ENCODE measurements around the gene ERBB3. TPM values are rescaled to one million over a fixed set of nuclear protein-coding genes. Genes with fewer than 3 reads are reported as not detected.

ERBB3 gene
- total RNA-seq, 1 donor from 2014 or later: 3.8 TPM

DNA sequence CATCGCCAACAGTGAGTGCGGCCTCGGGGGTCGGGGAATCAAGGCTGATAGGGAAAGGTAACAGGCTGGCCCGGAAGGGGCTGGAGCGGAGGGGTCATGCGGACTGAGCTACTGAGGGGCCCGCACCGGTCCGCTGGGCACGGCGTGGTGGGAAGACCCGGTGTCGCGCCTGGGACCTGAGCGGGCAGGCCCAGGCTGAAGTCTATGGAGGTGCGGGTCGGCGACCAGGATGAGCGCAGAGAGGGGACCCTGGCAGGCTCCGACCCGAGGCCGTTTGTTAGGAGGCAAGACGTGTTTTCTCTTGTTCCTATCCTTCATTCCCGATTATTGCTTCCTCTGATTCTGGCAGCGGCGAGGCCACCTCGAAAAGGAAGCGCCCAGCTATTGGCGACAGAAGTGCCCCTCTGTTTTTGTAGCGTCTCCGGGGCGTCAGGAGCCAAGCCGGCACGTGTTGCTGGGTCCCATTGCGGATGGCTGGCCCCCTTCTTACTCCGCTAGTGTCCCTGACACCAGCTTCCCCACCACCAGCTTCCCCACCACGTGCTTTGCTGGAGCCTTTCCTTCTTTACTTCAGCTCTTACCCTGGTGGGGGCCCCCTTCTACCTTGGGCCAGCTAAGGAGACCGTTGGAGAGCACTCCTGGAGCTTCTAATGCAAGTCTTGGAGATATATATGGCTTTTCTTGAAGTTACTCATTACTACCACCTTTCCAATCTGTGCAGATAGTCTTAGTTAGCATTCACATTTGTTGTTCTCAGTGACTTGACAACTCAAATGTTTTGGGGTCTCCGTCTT lies 25.0 kb downstream of the ERBB3 start:
- peak overlapping the region; percentile 99 for H3K4me3 Mint-ChIP-seq (ENCODE audit: unreplicated experiment)
- peak overlapping the region; percentile 95 for H3K27ac Mint-ChIP-seq (ENCODE audit: unreplicated experiment)
- H3K9ac ChIP-seq (ENCODE audit: low read length): peak overlapping the region; percentile 99
- H3K4me1 ChIP-seq (ENCODE audit: insufficient read depth, low read length): no peaks in the 10 kb centered on the region
- peaks cover 20% of the 10 kb centered on the region for H4K20me1 ChIP-seq (ENCODE audit: insufficient read depth, low read length)
- no peaks in the 10 kb centered on the region for H3K27me3 Mint-ChIP-seq (ENCODE audit: low read depth, unreplicated experiment)
- H2AFZ ChIP-seq (ENCODE audit: low read depth, low read length): peak overlapping the region; percentile 92
- H3K27me3 ChIP-seq (ENCODE audit: insufficient read depth, low read length): no peaks in the 10 kb centered on the region
- peaks cover 12% of the 10 kb centered on the region for H3K4me1 Mint-ChIP-seq (ENCODE audit: low read depth, unreplicated experiment)
- peaks cover 43% of the 10 kb centered on the region for H3K79me2 ChIP-seq (ENCODE audit: insufficient read depth, low read length)
- DNase-seq (ENCODE audit: low read depth) (no peak), FAIRE-seq (no peak)
- H3K9me3 ChIP-seq (ENCODE audit: insufficient read depth, low read depth, low read length): no peaks in the 10 kb centered on the region
- H3K4me3 ChIP-seq (ENCODE audit: insufficient read depth, low read depth, low read length): peak overlapping the region; percentile 90
- peaks cover 10% of the 10 kb centered on the region for H3K36me3 Mint-ChIP-seq (ENCODE audit: low read depth, unreplicated experiment)
- H3K27ac ChIP-seq (ENCODE audit: low read depth, low read length): peak overlapping the region; percentile 85
- no peaks in the 10 kb centered on the region for H3K9me3 Mint-ChIP-seq (ENCODE audit: unreplicated experiment)
- TF ChIP-seq, protein P1, sequence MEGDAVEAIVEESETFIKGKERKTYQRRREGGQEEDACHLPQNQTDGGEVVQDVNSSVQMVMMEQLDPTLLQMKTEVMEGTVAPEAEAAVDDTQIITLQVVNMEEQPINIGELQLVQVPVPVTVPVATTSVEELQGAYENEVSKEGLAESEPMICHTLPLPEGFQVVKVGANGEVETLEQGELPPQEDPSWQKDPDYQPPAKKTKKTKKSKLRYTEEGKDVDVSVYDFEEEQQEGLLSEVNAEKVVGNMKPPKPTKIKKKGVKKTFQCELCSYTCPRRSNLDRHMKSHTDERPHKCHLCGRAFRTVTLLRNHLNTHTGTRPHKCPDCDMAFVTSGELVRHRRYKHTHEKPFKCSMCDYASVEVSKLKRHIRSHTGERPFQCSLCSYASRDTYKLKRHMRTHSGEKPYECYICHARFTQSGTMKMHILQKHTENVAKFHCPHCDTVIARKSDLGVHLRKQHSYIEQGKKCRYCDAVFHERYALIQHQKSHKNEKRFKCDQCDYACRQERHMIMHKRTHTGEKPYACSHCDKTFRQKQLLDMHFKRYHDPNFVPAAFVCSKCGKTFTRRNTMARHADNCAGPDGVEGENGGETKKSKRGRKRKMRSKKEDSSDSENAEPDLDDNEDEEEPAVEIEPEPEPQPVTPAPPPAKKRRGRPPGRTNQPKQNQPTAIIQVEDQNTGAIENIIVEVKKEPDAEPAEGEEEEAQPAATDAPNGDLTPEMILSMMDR (IDR thresholded peaks at IDR 0.05; ENCODE audit: insufficient read depth, low read depth, low read length): no peak
- no peak for TF ChIP-seq EZH2 (IDR thresholded peaks at IDR 0.05; ENCODE audit: insufficient read depth, low read length)
- peaks cover 18% of the 10 kb centered on the region for H3K36me3 ChIP-seq (ENCODE audit: insufficient read depth, low read length)
- H3K4me2 ChIP-seq (ENCODE audit: low read length): peak overlapping the region; percentile 88

DNA sequence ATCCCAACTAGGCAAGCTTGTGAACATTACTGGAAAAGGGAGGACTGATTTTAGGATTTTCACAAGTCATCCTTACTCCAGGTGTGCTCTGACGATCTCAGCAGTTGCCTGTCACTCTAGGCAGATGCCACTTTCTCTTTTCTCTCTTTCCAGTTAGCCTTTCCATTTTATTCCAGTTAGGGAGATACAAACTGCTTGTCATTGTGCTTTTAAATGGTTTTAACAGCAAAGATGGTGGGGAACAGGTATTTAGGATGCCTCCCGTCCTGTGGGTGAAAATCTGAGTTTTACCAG lies 25.6 kb downstream of the ERBB3 start:
- Histone ChIP-seq H3K9me3 (ENCODE audit: insufficient read depth, low read depth, low read length) (no peaks in the 10 kb centered on the region), H3K27ac (ENCODE audit: low read depth, low read length) (no peak overlapping the region), H3K4me3 (ENCODE audit: insufficient read depth, low read depth, low read length) (peak overlapping the region; percentile 90), H3K4me1 (ENCODE audit: insufficient read depth, low read length) (no peaks in the 10 kb centered on the region), H3K27me3 (ENCODE audit: insufficient read depth, low read length) (no peaks in the 10 kb centered on the region), H3K79me2 (ENCODE audit: insufficient read depth, low read length) (peaks cover 43% of the 10 kb centered on the region), H2AFZ (ENCODE audit: low read depth, low read length) (no peak overlapping the region), H3K4me2 (ENCODE audit: low read length) (peak overlapping the region; percentile 88), H4K20me1 (ENCODE audit: insufficient read depth, low read length) (peaks cover 20% of the 10 kb centered on the region), H3K36me3 (ENCODE audit: insufficient read depth, low read length) (peaks cover 21% of the 10 kb centered on the region), H3K9ac (ENCODE audit: low read length) (peak overlapping the region; percentile 99)
- no peak for FAIRE-seq
- Mint-ChIP-seq H3K27me3 (ENCODE audit: low read depth, unreplicated experiment) (no peaks in the 10 kb centered on the region), H3K4me3 (ENCODE audit: unreplicated experiment) (peak overlapping the region; percentile 99), H3K27ac (ENCODE audit: unreplicated experiment) (peak overlapping the region; percentile 95), H3K36me3 (ENCODE audit: low read depth, unreplicated experiment) (peaks cover 15% of the 10 kb centered on the region), H3K9me3 (ENCODE audit: unreplicated experiment) (no peaks in the 10 kb centered on the region), H3K4me1 (ENCODE audit: low read depth, unreplicated experiment) (peaks cover 12% of the 10 kb centered on the region)
- TF ChIP-seq, protein P1 (IDR thresholded peaks at IDR 0.05; ENCODE audit: insufficient read depth, low read depth, low read length): no peak
- TF ChIP-seq EZH2 (IDR thresholded peaks at IDR 0.05; ENCODE audit: insufficient read depth, low read length): no peak
- DNase-seq (ENCODE audit: low read depth): no peak

DNA sequence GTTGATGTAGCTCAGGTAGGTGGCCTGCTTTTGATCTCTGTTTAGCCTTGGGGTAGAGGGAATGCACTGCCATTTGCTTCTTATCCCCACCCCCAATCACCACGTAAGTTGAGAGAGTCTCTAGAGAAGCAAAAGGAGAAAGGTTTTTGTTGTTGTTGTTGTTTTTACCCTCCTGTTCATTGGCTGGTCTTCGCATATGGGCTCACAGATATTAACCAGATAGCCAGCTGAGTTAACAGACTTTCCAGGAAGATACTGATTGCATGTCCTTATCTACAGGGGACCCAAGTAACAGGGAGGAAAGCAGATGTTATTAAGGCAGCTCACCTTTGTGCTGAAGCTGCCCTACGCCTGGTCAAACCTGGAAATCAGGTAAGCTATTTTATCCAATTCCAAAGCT lies 27.3 kb downstream of the ERBB3 start:
- Histone ChIP-seq H3K9me3 (ENCODE audit: insufficient read depth, low read depth, low read length) (no peaks in the 10 kb centered on the region), H3K27me3 (ENCODE audit: insufficient read depth, low read length) (no peaks in the 10 kb centered on the region), H3K4me2 (ENCODE audit: low read length) (no peak overlapping the region), H3K4me1 (ENCODE audit: insufficient read depth, low read length) (no peaks in the 10 kb centered on the region), H3K4me3 (ENCODE audit: insufficient read depth, low read depth, low read length) (no peak overlapping the region), H4K20me1 (ENCODE audit: insufficient read depth, low read length) (peaks cover 20% of the 10 kb centered on the region), H2AFZ (ENCODE audit: low read depth, low read length) (no peak overlapping the region), H3K9ac (ENCODE audit: low read length) (peak overlapping the region; percentile 1), H3K79me2 (ENCODE audit: insufficient read depth, low read length) (peaks cover 43% of the 10 kb centered on the region), H3K36me3 (ENCODE audit: insufficient read depth, low read length) (peaks cover 35% of the 10 kb centered on the region), H3K27ac (ENCODE audit: low read depth, low read length) (no peak overlapping the region)
- Mint-ChIP-seq H3K4me3 (ENCODE audit: unreplicated experiment) (no peak overlapping the region), H3K4me1 (ENCODE audit: low read depth, unreplicated experiment) (peaks cover 12% of the 10 kb centered on the region), H3K27ac (ENCODE audit: unreplicated experiment) (no peak overlapping the region), H3K9me3 (ENCODE audit: unreplicated experiment) (no peaks in the 10 kb centered on the region), H3K36me3 (ENCODE audit: low read depth, unreplicated experiment) (peaks cover 13% of the 10 kb centered on the region), H3K27me3 (ENCODE audit: low read depth, unreplicated experiment) (no peaks in the 10 kb centered on the region)
- TF ChIP-seq, protein P1 (IDR thresholded peaks at IDR 0.05; ENCODE audit: insufficient read depth, low read depth, low read length): no peak
- no peak for TF ChIP-seq EZH2 (IDR thresholded peaks at IDR 0.05; ENCODE audit: insufficient read depth, low read length)
- no peak for FAIRE-seq
- no peak for DNase-seq (ENCODE audit: low read depth)
